Subcutaneous adipose tissue (tissue), 4 donors: ENCODE results near the gene IGF1R. TPM values are rescaled to one million over a fixed set of nuclear protein-coding genes. Genes with fewer than 3 reads are reported as not detected.

Source experiments
- total RNA-seq, 4 donors: library from RNA; depleted of rRNA; stranded (reverse); fragments of >200 nt; gene quantifications; one replicate each; pipeline ENCODE4 v1.1.0, GENCODE V29; 2016
- TF ChIP-seq, protein P1 (sequence below): fragments of 450-650 bp; IDR thresholded peaks from one replicate; pipeline ENCODE4 v1.5.1; 2016; ENCODE audit warnings: low read depth, mild to moderate bottlenecking, control low read depth, antibody characterized with exemption, moderate library complexity

The IGF1R gene
- total RNA-seq, 4 donors from 2014 or later: 27.4 to 53.7 (median 49.7) TPM

DNA sequence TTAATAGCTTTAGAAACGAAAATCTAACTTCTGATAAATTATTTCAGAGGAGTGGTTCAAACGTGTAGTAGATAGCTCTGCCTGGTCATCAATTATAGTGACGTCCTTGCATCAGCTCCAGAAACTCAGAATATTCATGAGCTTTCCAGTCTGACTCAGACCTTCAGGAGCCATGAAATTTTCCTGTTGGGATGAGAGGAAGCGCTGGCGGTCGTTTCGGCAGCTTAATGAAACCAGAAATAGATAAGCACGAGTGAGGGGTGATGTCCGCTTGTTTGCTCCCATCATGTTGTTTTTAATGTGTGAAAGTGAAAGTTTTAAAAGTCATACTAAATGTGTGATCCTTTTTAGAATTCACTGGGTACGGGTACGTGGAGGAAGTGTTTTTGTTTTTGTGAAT lies 218.2 kb downstream of the IGF1R start:
- TF ChIP-seq, protein P1, sequence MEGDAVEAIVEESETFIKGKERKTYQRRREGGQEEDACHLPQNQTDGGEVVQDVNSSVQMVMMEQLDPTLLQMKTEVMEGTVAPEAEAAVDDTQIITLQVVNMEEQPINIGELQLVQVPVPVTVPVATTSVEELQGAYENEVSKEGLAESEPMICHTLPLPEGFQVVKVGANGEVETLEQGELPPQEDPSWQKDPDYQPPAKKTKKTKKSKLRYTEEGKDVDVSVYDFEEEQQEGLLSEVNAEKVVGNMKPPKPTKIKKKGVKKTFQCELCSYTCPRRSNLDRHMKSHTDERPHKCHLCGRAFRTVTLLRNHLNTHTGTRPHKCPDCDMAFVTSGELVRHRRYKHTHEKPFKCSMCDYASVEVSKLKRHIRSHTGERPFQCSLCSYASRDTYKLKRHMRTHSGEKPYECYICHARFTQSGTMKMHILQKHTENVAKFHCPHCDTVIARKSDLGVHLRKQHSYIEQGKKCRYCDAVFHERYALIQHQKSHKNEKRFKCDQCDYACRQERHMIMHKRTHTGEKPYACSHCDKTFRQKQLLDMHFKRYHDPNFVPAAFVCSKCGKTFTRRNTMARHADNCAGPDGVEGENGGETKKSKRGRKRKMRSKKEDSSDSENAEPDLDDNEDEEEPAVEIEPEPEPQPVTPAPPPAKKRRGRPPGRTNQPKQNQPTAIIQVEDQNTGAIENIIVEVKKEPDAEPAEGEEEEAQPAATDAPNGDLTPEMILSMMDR: no peak

- TF ChIP-seq, protein P1: no peak
These were observed 220.2 kb downstream of the IGF1R start for GRCh38 chr15:98868564-98868963.

GRCh38 chr15:98870788-98871187 lies 222.4 kb downstream of the IGF1R start:
- TF ChIP-seq, protein P1: no peak

- TF ChIP-seq, protein P1: no peak
These were observed 224.4 kb downstream of the IGF1R start for GRCh38 chr15:98872774-98873173.

GRCh38 chr15:98873441-98874218 lies 225.3 kb downstream of the IGF1R start:
- TF ChIP-seq, protein P1: no peak

- TF ChIP-seq, protein P1: no peak
These were observed 226.0 kb downstream of the IGF1R start for GRCh38 chr15:98874370-98874769.

- TF ChIP-seq, protein P1: no peak
These were observed 226.4 kb downstream of the IGF1R start for GRCh38 chr15:98874773-98875172.
